ENCODE results near the gene MTIF3.

MTIF3 gene, protein sequence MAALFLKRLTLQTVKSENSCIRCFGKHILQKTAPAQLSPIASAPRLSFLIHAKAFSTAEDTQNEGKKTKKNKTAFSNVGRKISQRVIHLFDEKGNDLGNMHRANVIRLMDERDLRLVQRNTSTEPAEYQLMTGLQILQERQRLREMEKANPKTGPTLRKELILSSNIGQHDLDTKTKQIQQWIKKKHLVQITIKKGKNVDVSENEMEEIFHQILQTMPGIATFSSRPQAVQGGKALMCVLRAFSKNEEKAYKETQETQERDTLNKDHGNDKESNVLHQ

DNA sequence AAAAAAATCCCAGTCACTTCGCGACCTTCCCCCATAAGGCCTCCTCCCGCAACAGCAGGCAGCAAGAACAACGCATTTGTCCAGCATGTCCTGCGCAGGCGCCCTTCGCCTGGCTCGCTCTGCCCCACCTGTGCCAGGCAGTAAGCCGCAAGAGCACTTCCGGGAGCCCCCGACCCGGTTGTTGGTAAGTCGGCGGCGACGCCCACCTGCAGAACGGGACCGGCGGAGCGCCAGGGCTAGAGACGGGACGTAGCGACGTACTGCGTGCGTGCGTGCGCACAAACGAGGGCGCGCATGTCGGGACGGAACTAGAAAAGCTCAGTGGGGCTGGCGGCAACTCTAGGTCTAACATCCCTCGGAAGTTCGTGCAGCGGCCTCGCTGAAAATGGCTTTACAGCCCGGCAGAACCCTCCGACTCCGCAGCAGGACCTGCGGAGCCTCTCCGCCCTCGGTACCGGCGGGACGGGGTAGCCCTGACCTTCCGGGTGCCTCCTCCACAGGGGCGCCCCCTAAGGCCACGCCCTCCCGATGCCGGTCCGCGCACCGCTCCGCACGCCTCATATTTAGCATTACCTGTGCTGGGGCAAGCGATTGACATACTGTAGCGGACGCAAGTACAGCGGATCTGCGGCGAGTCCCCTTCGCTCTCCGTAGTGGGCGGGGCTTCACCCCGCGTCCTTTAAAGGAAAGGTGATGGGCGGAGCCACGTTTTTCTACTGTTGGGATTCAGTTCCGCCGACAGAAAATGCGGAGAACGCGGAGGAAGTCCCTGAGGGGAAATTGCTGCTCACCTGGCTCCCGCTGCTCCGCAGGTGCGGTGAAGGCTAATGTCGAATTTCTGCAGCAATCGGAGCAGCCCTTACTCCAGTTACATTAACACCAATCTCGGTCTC is at the start of gene MTIF3:
Gene MTIF3 (minus strand): TSS at position 629 of the 893 bp plus-strand sequence. CDS start 10,116 bp downstream, outside the sequence.
- peak; percentile 94 for DNase-seq

DNA sequence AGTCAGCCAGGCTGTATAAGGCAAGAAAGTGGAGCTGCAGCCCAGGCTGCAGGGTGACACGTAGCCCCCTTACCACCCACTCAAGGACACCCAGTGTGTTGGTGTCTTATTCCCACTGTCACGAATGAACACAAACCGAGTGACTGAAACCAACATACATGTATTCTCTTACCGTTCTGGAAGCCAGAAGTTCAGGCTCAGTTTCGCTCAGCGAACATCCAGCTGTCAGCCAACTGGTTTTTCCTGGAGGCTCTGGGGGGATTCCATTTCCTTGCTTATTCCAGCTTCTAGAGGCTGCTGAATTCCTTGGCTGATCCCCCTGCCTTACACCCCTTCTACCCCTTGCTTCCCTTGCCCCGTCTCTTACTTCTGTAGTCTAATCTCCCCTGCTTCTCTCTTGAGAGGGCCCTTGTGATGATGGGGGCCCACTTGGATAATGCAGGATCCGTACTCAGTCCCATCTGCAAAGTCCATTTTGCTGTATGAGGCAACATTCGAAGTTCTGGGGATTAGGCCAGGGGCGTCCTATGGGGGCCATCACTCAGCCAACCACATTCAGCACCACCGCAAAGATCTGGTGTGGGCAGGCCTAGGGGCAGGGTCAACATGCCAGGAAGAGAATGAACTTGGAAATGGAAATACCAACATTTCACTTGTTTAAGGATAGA is 47.3 kb upstream of the MTIF3 start:
- no peak for DNase-seq

DNA sequence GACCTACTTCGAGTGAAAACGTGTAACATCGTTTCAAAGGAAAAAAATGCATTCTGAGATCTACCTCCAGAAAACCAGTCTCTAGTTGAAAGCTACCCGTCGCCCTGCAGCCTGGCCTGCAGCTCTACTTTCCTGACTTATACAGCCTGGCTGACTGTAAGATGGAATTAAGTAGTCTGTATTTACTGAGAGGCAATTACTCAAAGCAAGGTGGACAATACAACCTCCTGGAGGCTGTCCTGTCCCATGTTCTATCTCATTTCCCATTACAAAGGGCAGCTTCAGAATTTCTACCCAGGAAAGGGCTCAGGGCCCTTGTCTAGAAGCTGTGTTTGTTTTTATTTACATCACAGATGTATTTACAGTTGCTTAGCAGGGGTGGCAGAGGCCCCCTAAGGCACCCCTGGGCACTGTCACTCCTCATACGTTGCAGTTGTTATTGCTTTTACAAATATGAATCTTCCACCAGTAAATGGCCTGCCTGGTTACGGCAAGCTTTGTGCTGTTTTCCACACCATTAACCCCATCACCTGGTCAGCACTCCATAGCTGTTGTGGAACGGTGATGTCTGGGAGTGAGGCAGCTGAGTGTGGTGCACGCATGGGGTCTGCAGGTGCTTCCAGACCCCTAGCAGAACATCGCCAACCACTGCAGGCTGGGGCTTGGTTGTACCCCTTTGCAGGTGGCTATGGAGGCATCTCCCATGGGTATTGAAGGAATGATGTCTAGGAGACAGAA is 46.3 kb upstream of the MTIF3 start:
- DNase-seq = no peak

DNA sequence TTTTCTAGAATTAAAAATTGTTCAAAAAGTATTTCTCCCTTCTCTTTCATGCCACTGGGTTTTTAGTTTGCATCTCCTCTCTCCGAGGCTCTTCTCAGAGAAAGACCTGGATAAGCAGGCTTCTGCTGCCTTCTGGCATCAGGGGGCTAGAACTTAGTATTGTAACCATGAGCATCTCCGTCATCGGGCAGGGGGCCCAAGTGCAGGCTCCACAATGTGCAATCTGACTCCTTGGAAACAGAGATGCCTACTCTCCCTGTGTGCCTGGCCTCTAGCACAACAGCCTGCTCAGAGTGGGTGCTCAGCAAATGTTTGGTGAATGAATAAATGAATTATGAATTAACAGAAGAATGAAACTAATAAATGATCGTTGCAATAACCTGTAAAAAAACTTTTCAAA is 45.6 kb upstream of the MTIF3 start:
- DNase-seq = no peak

DNA sequence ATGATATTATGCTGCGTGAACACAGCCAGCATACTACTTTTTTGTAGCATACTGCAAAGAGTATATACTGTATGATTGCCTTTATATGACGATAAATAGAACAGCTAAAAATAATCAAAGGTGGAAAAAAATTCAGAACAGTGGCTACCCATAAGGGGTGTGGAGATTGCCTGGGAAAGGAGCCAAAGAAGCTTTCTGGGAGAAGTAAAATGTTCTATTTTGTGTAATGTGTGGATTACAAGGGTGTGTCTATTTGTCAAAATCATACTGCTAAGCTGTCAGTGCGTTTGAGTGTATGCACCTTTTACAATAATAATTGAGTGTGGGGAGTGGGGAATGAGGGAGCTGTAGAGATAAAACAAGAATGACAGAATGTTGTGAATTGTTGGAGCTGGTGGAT is 45.2 kb upstream of the MTIF3 start:
- DNase-seq = no peak

DNA sequence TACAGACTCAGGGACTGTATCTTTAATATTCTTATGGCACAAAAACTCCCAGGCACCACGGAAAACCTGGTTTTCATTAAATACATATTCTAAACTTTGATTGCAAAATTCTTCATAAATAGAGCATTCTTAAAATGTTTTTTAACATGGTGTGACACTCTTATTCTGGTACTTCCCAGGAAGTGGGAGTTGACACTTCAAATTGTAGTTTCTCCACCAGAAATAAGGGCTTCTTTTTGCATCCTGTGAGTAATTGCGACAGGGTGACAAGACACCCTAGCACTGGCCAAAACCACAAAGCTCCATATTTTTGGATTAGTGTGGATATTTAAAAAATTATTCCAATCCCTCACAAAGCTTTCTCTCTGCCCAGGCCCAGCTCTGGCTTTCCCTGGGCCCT is 43.6 kb upstream of the MTIF3 start:
- DNase-seq = no peak

DNA sequence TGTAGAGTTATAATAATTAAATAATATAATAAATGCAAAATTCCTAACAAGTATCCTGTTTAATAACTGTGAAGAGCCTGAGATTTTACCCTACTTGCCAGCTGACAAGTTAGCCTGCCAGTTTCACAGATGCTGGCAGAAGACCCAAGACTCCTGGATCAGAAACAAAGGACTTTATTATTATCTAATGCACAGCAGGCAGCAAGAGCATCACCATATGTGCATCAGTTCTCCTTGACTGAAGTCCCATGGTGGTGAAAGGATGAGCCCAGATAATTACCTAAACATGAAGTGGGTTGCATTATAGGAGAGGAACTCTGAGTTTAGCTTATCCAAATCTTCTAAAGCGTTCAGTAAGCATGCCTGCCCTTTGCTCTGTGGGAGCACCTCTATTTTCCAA is 39.1 kb upstream of the MTIF3 start:
- no peak for DNase-seq

DNA sequence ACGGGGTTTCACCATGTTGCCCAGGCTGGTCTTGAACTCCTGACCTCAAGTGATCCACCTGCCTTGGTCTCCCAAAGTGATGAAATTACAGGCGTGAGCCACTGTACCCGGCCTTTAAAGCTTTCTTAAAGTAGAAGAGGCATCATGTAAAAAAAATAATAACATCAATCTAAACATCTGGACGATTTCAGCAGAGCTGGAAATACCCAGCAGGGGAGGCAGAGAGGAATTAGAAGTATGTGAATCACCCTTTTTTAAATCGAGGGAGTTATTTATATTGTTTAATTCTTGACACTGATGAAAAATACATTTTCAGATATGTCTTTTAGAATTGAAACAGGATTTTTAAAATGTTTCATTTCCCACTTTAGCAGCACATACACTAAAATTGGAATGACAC is 37.4 kb upstream of the MTIF3 start:
- DNase-seq = no peak

DNA sequence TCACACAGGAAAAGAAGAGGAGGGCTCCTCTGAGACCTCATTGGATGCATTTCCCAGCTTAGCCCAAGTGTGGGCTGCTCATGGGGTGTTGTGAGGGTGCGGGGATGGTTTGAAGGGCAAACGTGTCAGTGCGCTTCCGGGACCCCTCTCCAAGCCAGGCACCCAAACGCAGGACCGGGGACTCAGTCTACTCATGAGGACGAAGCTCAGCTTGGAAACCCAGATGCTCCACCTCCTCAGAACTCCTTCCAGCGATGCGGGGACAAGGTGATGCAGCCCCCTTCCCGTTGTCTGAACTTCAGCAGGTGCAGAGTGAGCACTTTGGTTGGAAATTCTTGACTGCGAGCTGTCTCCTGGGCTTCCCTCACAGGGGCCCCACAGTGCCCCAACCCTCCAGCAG is 33.1 kb upstream of the MTIF3 start:
- DNase-seq = no peak

DNA sequence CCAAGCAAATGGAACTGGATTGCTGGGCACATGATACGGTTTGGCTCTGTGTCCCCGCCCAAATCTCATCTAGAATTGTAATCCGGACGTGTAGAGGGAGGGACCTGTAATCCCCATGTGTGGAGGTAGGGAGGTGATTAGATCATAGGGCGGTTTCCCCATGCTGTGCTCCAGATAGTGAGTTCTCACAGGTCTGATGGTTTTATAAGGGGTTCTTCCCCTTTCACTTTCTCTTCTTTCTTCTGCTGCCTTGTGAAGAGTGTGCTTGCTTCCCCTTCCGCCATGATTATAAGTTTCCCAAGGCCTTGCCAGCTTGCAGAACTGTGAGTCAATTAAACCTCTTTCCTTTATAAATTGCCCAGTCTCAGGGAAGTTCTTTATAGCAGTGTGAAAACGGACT is 32.6 kb upstream of the MTIF3 start:
- DNase-seq = no peak

DNA sequence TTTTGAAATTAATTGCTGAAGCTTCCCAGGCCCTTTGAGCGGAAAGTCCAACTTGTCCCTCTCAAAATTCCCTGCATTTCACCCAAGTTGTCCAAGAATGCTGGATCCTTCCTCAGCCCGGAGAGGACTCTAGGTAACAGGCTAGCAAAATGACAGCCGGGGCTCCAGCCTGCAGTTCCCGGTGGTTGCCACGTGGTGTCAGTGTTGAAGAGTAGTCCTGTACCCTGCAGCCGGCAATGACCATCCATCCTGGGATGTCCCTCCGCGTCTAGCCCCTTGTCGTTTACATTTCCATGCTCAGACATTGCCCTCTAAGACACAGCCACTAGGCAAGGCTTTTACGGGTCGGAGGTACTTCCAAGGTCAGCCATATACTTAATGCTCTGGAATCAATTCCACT is 31.4 kb upstream of the MTIF3 start:
- DNase-seq = no peak

DNA sequence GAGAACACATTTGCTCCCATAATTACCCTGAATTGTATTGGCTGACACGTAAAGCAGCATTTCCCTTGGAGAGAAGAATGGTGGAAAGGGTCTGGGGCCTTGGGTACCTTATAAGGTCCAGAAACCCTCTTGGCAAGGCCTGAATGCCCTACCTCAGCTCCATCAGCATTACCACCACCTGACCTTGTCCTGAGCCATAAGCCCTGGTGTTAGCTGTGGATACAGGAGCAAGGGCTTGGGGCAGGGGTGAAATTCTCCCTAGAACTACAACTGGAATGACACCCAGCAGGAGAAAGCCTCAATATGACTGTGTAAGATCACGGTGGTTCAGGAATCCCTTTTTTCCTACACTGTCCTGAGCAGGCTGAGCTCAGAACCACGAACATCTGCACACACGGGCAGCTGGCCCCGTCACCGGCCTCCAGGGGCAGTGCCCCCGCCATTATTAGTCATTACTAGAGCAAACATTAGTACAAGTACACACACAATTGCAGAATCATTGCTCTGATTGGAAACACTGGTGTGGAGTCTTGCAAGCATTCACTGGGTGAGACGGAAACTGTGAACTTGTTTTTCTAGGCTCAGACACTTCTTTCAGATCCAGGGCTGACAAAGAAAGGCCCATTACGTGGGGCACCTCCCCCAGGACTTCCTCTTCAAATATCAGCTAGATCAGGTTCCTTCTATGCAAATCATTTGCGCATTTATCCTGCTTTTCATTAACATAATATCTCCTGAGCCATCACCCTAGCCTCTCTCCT is 26.8 kb upstream of the MTIF3 start:
- DNase-seq = peak; percentile 33

DNA sequence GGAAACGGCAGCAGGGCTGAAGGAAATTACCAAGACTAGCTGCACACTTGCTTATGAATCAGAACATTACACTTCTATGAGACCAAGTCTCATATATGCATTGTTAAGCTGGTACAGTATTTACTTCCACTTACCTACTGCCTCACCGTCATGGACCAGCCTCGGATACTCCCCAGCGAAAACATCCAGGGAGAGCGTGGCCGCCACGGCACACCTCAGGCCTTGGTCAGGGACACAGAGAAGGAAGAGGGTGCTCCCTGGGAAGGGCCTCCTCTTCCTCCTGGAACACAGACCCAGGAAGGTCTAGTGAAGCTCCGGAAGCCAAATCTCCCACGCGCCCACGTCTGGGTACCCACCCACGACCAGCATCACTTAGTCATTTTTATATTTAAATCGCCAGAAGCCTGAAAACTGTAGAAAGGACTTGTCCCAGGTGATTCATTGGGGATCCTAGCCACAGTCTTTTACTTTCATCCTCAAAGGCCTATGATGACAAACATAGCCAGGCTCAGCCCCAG is 24.4 kb upstream of the MTIF3 start:
- DNase-seq = no peak

DNA sequence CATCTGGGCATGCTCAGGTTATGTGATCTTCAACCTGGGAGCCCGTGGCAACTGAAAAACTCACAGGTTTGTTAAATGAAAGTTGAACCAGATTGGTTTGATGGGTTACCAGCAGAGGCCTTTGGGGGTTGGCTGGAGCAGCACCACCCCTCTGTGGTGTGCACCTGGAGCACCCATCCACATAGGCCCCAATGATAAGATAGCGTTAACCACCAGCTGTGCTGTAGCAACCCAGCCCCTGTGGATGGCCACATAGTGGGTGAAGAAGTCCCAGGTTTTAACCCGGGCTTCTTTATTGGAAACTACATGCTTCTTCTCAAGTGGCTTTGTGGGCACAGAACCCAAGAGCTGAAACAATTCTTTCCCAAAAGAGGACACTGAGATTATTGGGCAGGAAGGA is 22.6 kb upstream of the MTIF3 start:
- no peak for DNase-seq

DNA sequence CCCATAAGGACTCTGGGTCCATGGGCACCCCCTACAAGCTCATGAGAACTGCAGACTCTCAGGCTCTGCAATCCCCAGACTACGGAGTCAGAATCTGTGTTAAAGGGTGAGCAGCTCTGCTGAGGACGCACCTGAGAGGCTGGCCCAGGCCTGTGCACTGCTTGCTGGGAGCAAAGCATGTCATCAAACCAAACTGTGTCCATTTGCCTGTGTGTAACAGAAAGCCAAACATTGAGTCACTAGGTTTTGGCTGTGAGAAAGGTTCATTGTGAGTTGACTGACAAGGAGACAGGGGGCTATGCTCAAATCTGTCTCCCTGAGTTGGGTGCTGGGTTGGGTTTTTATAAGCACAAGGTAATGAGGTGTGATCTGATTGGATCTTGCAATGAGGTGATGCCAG is 22.1 kb upstream of the MTIF3 start:
- DNase-seq = no peak

DNA sequence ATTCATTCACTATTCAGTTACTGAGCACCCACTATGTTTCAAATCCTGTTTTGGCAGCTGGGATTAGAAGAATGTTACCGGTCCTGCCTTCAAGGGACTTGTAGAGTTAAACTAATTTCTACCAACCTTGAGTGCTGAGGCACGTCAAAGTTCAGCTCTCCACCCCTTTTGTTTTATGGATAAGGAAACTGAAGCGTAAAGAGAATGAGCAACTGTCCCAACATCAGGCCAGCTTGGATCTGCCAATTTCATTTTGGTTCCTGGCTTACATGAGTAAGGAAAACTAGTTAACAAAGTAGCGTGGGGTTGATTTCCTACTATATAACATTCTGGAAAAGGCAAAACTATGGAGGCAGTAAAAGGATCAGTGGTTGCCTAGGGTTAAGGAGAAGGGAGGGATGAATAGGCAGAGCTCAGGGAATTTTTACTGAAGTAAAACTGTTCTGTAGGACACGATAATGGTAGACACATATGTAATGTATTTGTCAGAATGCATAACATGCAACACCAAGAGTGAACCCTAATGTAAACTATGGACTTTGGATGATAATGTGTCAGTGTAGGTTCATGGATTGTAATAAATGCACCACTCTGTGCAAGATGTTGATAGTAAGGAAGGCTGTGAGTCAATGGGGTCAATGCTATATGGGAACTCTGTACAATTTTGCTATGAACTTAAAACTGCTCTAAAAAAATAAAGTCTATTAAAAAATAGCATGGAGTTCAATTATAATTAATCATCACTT is 19.9 kb upstream of the MTIF3 start:
- DNase-seq = no peak

DNA sequence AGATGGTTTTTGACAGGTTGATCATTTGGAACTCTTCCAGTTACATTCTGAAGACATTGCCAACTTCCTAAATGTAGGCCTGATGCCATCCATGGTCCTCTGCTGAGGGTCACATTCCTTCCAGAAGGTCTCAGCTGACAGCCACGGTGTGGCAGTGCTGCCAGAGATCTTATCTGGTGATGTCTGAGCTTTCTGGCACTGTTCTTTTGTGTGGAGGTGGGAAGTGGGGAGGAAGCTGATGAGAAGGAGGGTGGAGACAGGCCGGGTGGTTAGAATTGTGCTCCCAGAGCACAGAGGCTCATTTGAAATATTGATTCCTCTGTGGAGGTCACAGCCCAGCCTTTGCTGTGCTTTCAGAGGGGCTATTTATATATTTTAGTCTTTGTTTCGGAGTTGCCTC is 16.1 kb upstream of the MTIF3 start:
- no peak for DNase-seq

DNA sequence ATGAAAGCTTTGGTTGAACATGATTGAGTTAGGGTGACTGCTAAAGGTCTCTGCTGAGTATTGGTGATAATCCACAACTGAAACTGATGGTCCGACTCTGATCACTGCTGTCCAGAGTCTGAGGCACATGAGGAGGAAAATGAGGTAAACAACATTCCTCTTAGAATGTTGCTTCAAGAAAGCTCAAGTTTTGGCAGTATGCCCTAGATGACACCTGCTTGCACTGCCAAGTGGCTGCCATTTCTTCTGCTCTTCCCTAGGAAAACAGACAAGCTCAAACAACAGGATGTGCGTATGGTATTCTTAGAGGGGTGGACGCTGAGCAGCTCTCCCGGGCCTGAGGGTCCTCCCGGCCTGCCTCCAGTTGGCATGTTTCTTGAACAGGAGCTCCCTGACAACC is 15.2 kb upstream of the MTIF3 start:
- no peak for DNase-seq

DNA sequence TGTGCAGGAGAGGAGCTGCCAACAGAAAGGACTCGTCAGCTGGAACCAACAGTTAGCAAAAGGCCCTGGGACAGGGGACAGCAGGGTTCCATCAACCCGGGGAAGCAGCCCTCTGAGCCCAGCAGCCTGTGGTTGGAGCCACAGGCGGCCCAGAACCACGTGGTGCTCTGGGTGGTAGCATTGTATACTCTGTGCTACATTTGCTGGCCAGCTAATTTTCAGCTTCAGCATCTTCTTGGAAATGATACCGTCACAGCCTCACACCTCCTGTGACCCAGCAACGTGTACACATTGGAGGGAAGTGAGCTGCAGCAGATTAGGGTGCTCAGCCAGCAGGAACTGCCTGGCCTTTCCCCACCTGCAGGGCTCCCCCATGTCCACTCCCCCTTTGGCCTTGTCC is 13.1 kb upstream of the MTIF3 start:
- DNase-seq = no peak

DNA sequence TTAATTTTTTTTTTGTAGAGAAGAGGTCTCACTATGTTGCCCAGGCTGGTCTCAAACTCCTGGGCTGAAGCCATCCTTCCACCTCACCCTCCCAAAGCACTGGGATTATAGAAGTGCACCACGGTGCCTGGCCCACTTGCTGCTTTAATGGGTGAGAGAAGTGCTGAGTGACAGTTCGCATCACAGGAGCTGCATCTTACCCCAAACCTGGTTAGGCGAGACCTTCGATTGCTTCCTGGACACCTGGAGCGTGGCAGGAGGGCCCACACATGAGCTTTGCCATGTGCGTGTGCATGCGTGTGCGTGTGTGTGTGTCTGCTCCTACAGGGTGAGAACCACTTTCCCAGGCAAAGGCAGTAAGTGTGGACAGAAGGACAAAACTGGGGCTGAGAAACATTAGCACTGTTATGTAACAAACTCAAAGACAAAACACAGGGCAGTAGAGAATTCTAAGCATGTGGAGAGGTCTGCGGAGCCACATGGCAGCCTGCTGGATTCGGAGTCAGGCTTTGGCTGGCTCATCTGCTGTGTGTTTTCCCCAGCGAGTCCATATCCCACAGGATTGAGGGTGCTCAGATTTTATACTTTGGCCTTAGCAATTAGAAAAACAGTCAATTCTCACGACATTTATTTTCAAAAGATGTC is 11.7 kb upstream of the MTIF3 start:
- DNase-seq = no peak

DNA sequence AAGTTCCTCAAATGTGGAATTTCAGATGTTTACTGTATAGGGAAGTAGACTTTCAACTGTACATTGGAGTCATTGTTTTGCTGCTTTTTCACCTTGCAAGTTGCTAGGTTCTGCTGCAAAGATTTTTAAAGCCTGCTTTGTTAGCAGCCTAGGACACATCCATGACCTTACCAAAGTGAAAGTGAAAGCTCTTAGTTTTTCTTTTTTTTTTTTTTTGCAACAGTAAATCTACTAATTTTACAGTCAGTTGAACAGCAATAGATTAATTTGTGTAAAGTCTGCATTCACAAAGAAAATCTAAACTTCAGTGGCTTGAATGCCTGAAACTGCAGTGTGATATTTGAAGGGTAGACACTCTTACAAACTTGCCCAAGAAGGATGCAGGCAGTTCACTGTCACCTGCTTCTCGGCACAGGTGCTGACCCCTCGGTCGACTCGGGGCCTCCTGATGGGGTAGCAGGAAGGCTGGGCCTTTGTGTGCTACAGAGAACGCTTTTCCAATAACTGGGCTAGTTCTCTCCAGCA is 5.0 kb upstream of the MTIF3 start:
- DNase-seq = no peak

All from NCI-H510A (cell line).